Subcutaneous abdominal adipose tissue (tissue), 5 donors: Measurements from ENCODE around the gene AMZ2.

Source experiments
- H3K27ac ChIP-seq: one replicate; pipeline ENCODE4 v1.7.0; 2013; ENCODE audit warnings: low read depth, mild to moderate bottlenecking, inconsistent platforms, low read length, moderate library complexity
- H3K27me3 ChIP-seq, 5 donors: one replicate each; pipeline ENCODE4 v1.7.0; 2013; ENCODE audit warnings: low read length in 5 of 5, inconsistent platforms in 1 of 5; ENCODE audit not compliant: control insufficient read depth in 5 of 5, insufficient read depth in 4 of 5
- H3K36me3 ChIP-seq, 5 donors: one replicate each; pipeline ENCODE4 v1.7.0; 2013; ENCODE audit warnings: low read length in 5 of 5; ENCODE audit not compliant: control insufficient read depth in 5 of 5, insufficient read depth in 5 of 5
- H3K4me1 ChIP-seq, 5 donors: one replicate each; pipeline ENCODE4 v1.7.0; 2013; ENCODE audit warnings: low read length in 5 of 5, mild to moderate bottlenecking in 3 of 5, moderate library complexity in 1 of 5; ENCODE audit not compliant: control insufficient read depth in 5 of 5, insufficient read depth in 5 of 5
- H3K4me3 ChIP-seq, 5 donors: one replicate each; pipeline ENCODE4 v1.7.0; 2013; ENCODE audit warnings: low read length in 5 of 5, low read depth in 1 of 5
- H3K9ac ChIP-seq, 5 donors: one replicate each; pipeline ENCODE4 v1.7.0; 2013; ENCODE audit warnings: low read length in 5 of 5, mild to moderate bottlenecking in 4 of 5, moderate library complexity in 3 of 5
- H3K9me3 ChIP-seq, 5 donors: one replicate each; pipeline ENCODE4 v1.7.0; 2013; ENCODE audit warnings: low read length in 5 of 5; ENCODE audit not compliant: control insufficient read depth in 5 of 5
- donor health status: healthy.
- donor health status: healthy.
- donor health status: healthy.
- donor health status: healthy.
- donor health status: healthy.

AMZ2 gene

GRCh38 chr17:68296217-68297191 lies 48.7 kb downstream of the AMZ2 start:
- Histone ChIP-seq H3K4me1 (peaks cover 0 to 16% (median 12%) of the 10 kb centered on the region in 5 donors), H3K27me3 (peaks cover 0 to 32% (median 17%) of the 10 kb centered on the region in 5 donors), H3K4me3 (no peak overlapping the region), H3K9me3 (peaks cover 0 to 3% (median 0%) of the 10 kb centered on the region in 5 donors), H3K36me3 (no peaks in the 10 kb centered on the region), H3K27ac (no peak overlapping the region), H3K9ac (no peak overlapping the region)

GRCh38 chr17:68297195-68297594 lies 49.4 kb downstream of the AMZ2 start:
- Histone ChIP-seq H3K4me1 (peaks cover 0 to 12% (median 9%) of the 10 kb centered on the region in 5 donors), H3K27me3 (peaks cover 0 to 30% (median 14%) of the 10 kb centered on the region in 5 donors), H3K36me3 (no peaks in the 10 kb centered on the region), H3K9ac (no peak overlapping the region), H3K27ac (no peak overlapping the region), H3K4me3 (no peak overlapping the region), H3K9me3 (peaks cover 0 to 3% (median 0%) of the 10 kb centered on the region in 5 donors)

- Histone ChIP-seq H3K27ac (no peak overlapping the region), H3K9me3 (peaks cover 0 to 3% (median 0%) of the 10 kb centered on the region in 5 donors), H3K9ac (no peak overlapping the region), H3K36me3 (no peaks in the 10 kb centered on the region), H3K4me3 (no peak overlapping the region), H3K27me3 (peaks cover 0 to 19% (median 9%) of the 10 kb centered on the region in 5 donors), H3K4me1 (peaks cover 0 to 6% (median 3%) of the 10 kb centered on the region in 5 donors)
Measured at GRCh38 chr17:68298601-68299000, 50.8 kb downstream of the AMZ2 start.

GRCh38 chr17:68299817-68300216 lies 52.0 kb downstream of the AMZ2 start:
- H3K36me3 ChIP-seq, result no peaks in the 10 kb centered on the region
- H3K27me3 ChIP-seq, result peaks cover 0 to 9% (median 3%) of the 10 kb centered on the region in 5 donors
- H3K9ac ChIP-seq, result no peak overlapping the region

GRCh38 chr17:68301438-68301959 lies 53.7 kb downstream of the AMZ2 start:
- Histone ChIP-seq H3K36me3 (no peaks in the 10 kb centered on the region), H3K27me3 (peaks cover 0 to 3% (median 0%) of the 10 kb centered on the region in 5 donors), H3K9me3 (peaks cover 0 to 3% (median 0%) of the 10 kb centered on the region in 5 donors), H3K9ac (no peak overlapping the region), H3K27ac (no peak overlapping the region), H3K4me1 (peaks cover 0 to 6% (median 3%) of the 10 kb centered on the region in 5 donors), H3K4me3 (no peak overlapping the region)

More at GRCh38 chr17:68299817-68300216, 52.0 kb downstream of the AMZ2 start:
- no peak overlapping the region for H3K4me3 ChIP-seq
- peaks cover 0 to 6% (median 3%) of the 10 kb centered on the region in 5 donors for H3K4me1 ChIP-seq
- no peak overlapping the region for H3K27ac ChIP-seq
- peaks cover 0 to 3% (median 0%) of the 10 kb centered on the region in 5 donors for H3K9me3 ChIP-seq

GRCh38 chr17:68302066-68302564 lies 54.3 kb downstream of the AMZ2 start:
- Histone ChIP-seq H3K27ac (no peak overlapping the region), H3K4me3 (no peak overlapping the region), H3K27me3 (no peaks in the 10 kb centered on the region), H3K36me3 (no peaks in the 10 kb centered on the region), H3K9ac (no peak overlapping the region), H3K4me1 (peaks cover 0 to 6% (median 3%) of the 10 kb centered on the region in 5 donors), H3K9me3 (peaks cover 0 to 3% (median 0%) of the 10 kb centered on the region in 5 donors)

- no peak overlapping the region for H3K27ac ChIP-seq
- no peaks in the 10 kb centered on the region for H3K36me3 ChIP-seq
- H3K4me1 ChIP-seq, result peaks cover 0 to 6% (median 3%) of the 10 kb centered on the region in 5 donors
- peaks cover 0 to 3% (median 0%) of the 10 kb centered on the region in 5 donors for H3K9me3 ChIP-seq
- no peaks in the 10 kb centered on the region for H3K27me3 ChIP-seq
- no peak overlapping the region for H3K4me3 ChIP-seq
- H3K9ac ChIP-seq, result no peak overlapping the region
Measured at GRCh38 chr17:68302666-68303065, 54.8 kb downstream of the AMZ2 start.

GRCh38 chr17:68304706-68305105 lies 56.9 kb downstream of the AMZ2 start:
- Histone ChIP-seq H3K9me3 (no peaks in the 10 kb centered on the region), H3K9ac (no peak overlapping the region), H3K4me1 (peaks cover 0 to 6% (median 3%) of the 10 kb centered on the region in 5 donors), H3K27me3 (no peaks in the 10 kb centered on the region), H3K27ac (no peak overlapping the region), H3K4me3 (no peak overlapping the region), H3K36me3 (no peaks in the 10 kb centered on the region)

- H3K27ac ChIP-seq, result no peak overlapping the region
- no peak overlapping the region for H3K4me3 ChIP-seq
- H3K9me3 ChIP-seq, result no peaks in the 10 kb centered on the region
- peaks cover 0 to 6% (median 3%) of the 10 kb centered on the region in 5 donors for H3K4me1 ChIP-seq
- no peaks in the 10 kb centered on the region for H3K36me3 ChIP-seq
- no peaks in the 10 kb centered on the region for H3K27me3 ChIP-seq
- no peak overlapping the region for H3K9ac ChIP-seq
Measured at GRCh38 chr17:68305142-68305541, 57.3 kb downstream of the AMZ2 start.
